Activated naive CD8-positive, alpha-beta T cell treated with anti-CD3 and anti-CD28 coated beads, Interleukin-2, amount 10 ng/mL, durations not matched to agents 7 days and 5 days (primary cell): ENCODE measurements around the gene USP7. TPM values are rescaled to one million over a fixed set of nuclear protein-coding genes. Genes with fewer than 3 reads are reported as not detected.

Experiments used
- ATAC-seq: fragments of 150-1000 bp; cut with Tn5 transposase; one replicate; pipeline ENCODE4 v1.10.0; 2021; ENCODE audit warnings: low read depth, moderate library complexity
- POLR2A ChIA-PET: fragments of 350-600 bp; sonication (Branson Sonifier 250); formaldehyde crosslinking; loops from one replicate; lab custom pipeline; 2021; ENCODE audit warnings: antibody characterized with exemption; lab: Charles Lee
- DNase-seq: peaks from one replicate; pipeline ENCODE4 v3.0.0; 2021
- H3K27ac Mint-ChIP-seq: one replicate; pipeline ENCODE4 v1.8.0; 2022; ENCODE audit warnings: mild to moderate bottlenecking, mixed read lengths
- H3K27me3 Mint-ChIP-seq: one replicate; pipeline ENCODE4 v1.8.0; 2022; ENCODE audit warnings: mild to moderate bottlenecking, moderate library complexity, mixed read lengths
- H3K36me3 Mint-ChIP-seq: one replicate; pipeline ENCODE4 v1.8.0; 2021; ENCODE audit warnings: mild to moderate bottlenecking, mixed read lengths
- H3K4me1 Mint-ChIP-seq: one replicate; pipeline ENCODE4 v1.8.0; 2021; ENCODE audit warnings: mixed read lengths
- H3K4me3 Mint-ChIP-seq: one replicate; pipeline ENCODE4 v1.8.0; 2022; ENCODE audit warnings: mild to moderate bottlenecking, moderate library complexity, mixed read lengths
- H3K9me3 Mint-ChIP-seq: one replicate; pipeline ENCODE4 v1.8.0; 2021; ENCODE audit warnings: mixed read lengths
- total RNA-seq, 2 experiments: library from RNA; stranded (reverse); gene quantifications; one replicate each; pipeline ENCODE4 v1.2.3, GENCODE V29; 2021

The USP7 gene
- total RNA-seq, 2 experiments from 2014 or later = 153 to 162 TPM

- H3K36me3 Mint-ChIP-seq = peaks cover 2% of the 10 kb centered on the region
- POLR2A ChIA-PET = no interaction called here
- H3K27me3 Mint-ChIP-seq = no peaks in the 10 kb centered on the region
- H3K4me3 Mint-ChIP-seq = peak overlapping the region; percentile 47
- DNase-seq = no peak
- H3K9me3 Mint-ChIP-seq = no peaks in the 10 kb centered on the region
- peaks cover 64% of the 10 kb centered on the region for H3K4me1 Mint-ChIP-seq
- H3K27ac Mint-ChIP-seq = peak overlapping the region; percentile 23
- ATAC-seq = peak; percentile 60
These were observed 19.5 kb downstream of the USP7 start for GRCh38 chr16:8943966-8944759.

GRCh38 chr16:8943001-8943763, 20.5 kb downstream of the USP7 start:
- H3K27ac Mint-ChIP-seq = no peak overlapping the region
- H3K27me3 Mint-ChIP-seq = no peaks in the 10 kb centered on the region
- DNase-seq (no peak), ATAC-seq (no peak)
- POLR2A ChIA-PET = interaction anchor here (0.5 kb wide), 1 partner anchor 154 kb away, joined by 7 read pairs; no protein-coding TSS in a partner anchor
- no peak overlapping the region for H3K4me3 Mint-ChIP-seq
- peaks cover 61% of the 10 kb centered on the region for H3K4me1 Mint-ChIP-seq
- peaks cover 2% of the 10 kb centered on the region for H3K36me3 Mint-ChIP-seq
- H3K9me3 Mint-ChIP-seq = no peaks in the 10 kb centered on the region

GRCh38 chr16:8941718-8942344, 21.9 kb downstream of the USP7 start:
- peaks cover 60% of the 10 kb centered on the region for H3K4me1 Mint-ChIP-seq
- no peak overlapping the region for H3K4me3 Mint-ChIP-seq
- DNase-seq (no peak), ATAC-seq (no peak)
- no peaks in the 10 kb centered on the region for H3K27me3 Mint-ChIP-seq
- POLR2A ChIA-PET = no interaction called here
- no peak overlapping the region for H3K27ac Mint-ChIP-seq
- H3K9me3 Mint-ChIP-seq = no peaks in the 10 kb centered on the region
- peaks cover 2% of the 10 kb centered on the region for H3K36me3 Mint-ChIP-seq

GRCh38 chr16:8937803-8938202, 25.9 kb downstream of the USP7 start:
- Mint-ChIP-seq H3K4me3 (no peak overlapping the region), H3K4me1 (peaks cover 43% of the 10 kb centered on the region), H3K9me3 (no peaks in the 10 kb centered on the region), H3K36me3 (peaks cover 2% of the 10 kb centered on the region), H3K27ac (no peak overlapping the region), H3K27me3 (no peaks in the 10 kb centered on the region)
- DNase-seq = no peak
- POLR2A ChIA-PET = no interaction called here
- ATAC-seq = no peak

- Mint-ChIP-seq H3K36me3 (no peaks in the 10 kb centered on the region), H3K4me1 (peaks cover 40% of the 10 kb centered on the region), H3K27ac (no peak overlapping the region), H3K4me3 (no peak overlapping the region), H3K27me3 (no peaks in the 10 kb centered on the region), H3K9me3 (no peaks in the 10 kb centered on the region)
- DNase-seq = peak; percentile 70
- POLR2A ChIA-PET = interaction anchor here (0.6 to 1.0 kb wide), 3 partner anchors 27 to 205 kb away, joined by 3 to 5 read pairs (median 3); partner anchors contain the start of gene USP7
- peak; percentile 100 for ATAC-seq
These were observed 27.3 kb downstream of the USP7 start for GRCh38 chr16:8936421-8936820.

GRCh38 chr16:8935989-8936388, 27.7 kb downstream of the USP7 start:
- Mint-ChIP-seq H3K27me3 (no peaks in the 10 kb centered on the region), H3K36me3 (no peaks in the 10 kb centered on the region), H3K9me3 (no peaks in the 10 kb centered on the region), H3K27ac (no peak overlapping the region), H3K4me3 (no peak overlapping the region), H3K4me1 (peaks cover 41% of the 10 kb centered on the region)
- ATAC-seq (peak; percentile 8), DNase-seq (no peak)
- POLR2A ChIA-PET = interaction anchor here (1.0 kb wide), 1 partner anchor 205 kb away, joined by 5 read pairs; no protein-coding TSS in a partner anchor

GRCh38 chr16:8934601-8935000, 29.1 kb downstream of the USP7 start:
- no peaks in the 10 kb centered on the region for H3K27me3 Mint-ChIP-seq
- H3K27ac Mint-ChIP-seq = no peak overlapping the region
- DNase-seq (no peak), ATAC-seq (no peak)
- POLR2A ChIA-PET = no interaction called here
- peaks cover 2% of the 10 kb centered on the region for H3K36me3 Mint-ChIP-seq
- no peaks in the 10 kb centered on the region for H3K9me3 Mint-ChIP-seq
- H3K4me1 Mint-ChIP-seq = peaks cover 38% of the 10 kb centered on the region
- no peak overlapping the region for H3K4me3 Mint-ChIP-seq

GRCh38 chr16:8931859-8932258, 31.8 kb downstream of the USP7 start:
- POLR2A ChIA-PET = no interaction called here
- no peaks in the 10 kb centered on the region for H3K9me3 Mint-ChIP-seq
- H3K4me1 Mint-ChIP-seq = peaks cover 27% of the 10 kb centered on the region
- H3K4me3 Mint-ChIP-seq = no peak overlapping the region
- ATAC-seq = no peak
- peaks cover 20% of the 10 kb centered on the region for H3K36me3 Mint-ChIP-seq
- no peak overlapping the region for H3K27ac Mint-ChIP-seq
- DNase-seq = peak; percentile 47
- no peaks in the 10 kb centered on the region for H3K27me3 Mint-ChIP-seq

GRCh38 chr16:8929086-8929748, 34.5 kb downstream of the USP7 start:
- POLR2A ChIA-PET = no interaction called here
- Mint-ChIP-seq H3K4me1 (peaks cover 21% of the 10 kb centered on the region), H3K27me3 (no peaks in the 10 kb centered on the region), H3K9me3 (no peaks in the 10 kb centered on the region), H3K36me3 (peaks cover 24% of the 10 kb centered on the region), H3K4me3 (no peak overlapping the region), H3K27ac (no peak overlapping the region)
- ATAC-seq (no peak), DNase-seq (no peak)

DNA sequence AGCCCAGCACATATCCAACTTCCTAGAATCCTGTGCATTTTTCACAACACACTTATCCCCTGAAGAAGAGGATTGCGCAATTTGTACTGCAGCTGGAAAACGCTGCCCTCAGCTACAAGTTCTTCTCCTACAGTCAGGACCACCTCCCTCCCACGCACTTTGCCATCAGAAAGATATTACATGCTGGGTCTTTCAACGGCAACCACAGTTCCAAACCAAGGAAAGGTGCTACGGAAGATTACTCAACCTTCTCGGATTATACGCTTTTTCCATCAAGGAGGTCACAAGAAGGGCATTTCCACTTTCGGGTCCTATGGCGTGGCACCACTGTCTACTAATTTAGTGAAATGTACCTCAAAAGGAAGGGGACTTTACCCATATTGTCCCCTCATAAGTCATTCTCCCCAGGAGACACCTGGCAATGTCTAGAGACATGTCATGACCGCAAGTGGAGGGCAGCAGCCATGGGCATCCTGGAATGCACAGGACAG, 35.2 kb downstream of the USP7 start:
- no peak overlapping the region for H3K4me3 Mint-ChIP-seq
- POLR2A ChIA-PET = no interaction called here
- no peaks in the 10 kb centered on the region for H3K27me3 Mint-ChIP-seq
- DNase-seq (no peak), ATAC-seq (no peak)
- H3K27ac Mint-ChIP-seq = no peak overlapping the region
- H3K4me1 Mint-ChIP-seq = peaks cover 22% of the 10 kb centered on the region
- peaks cover 24% of the 10 kb centered on the region for H3K36me3 Mint-ChIP-seq
- H3K9me3 Mint-ChIP-seq = no peaks in the 10 kb centered on the region

DNA sequence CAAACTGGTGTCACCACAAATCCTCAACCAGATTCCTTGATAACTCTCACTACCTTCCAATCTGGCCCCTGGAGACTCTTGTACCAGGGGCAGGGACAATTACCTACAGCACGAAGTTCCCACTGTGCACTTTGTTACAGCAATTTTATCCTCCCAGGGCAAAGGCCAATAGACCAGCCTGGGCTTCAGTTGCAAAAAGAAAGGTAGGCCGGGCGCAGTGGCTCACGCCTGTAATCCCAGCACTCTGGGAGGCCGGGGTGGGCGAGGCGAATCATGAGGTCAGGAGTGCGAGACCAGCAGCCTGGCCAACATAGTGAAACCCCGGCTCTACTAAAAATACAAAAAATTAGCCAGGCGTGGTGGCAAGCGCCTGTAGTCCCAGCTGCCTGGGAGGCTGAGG, 36.9 kb downstream of the USP7 start:
- Mint-ChIP-seq H3K27ac (no peak overlapping the region), H3K36me3 (peaks cover 27% of the 10 kb centered on the region), H3K9me3 (no peaks in the 10 kb centered on the region), H3K27me3 (no peaks in the 10 kb centered on the region), H3K4me3 (no peak overlapping the region), H3K4me1 (peaks cover 20% of the 10 kb centered on the region)
- POLR2A ChIA-PET = no interaction called here
- DNase-seq (no peak), ATAC-seq (no peak)

GRCh38 chr16:8925455-8925854, 38.3 kb downstream of the USP7 start:
- POLR2A ChIA-PET = no interaction called here
- no peaks in the 10 kb centered on the region for H3K27me3 Mint-ChIP-seq
- H3K4me3 Mint-ChIP-seq = no peak overlapping the region
- no peak for DNase-seq
- ATAC-seq = no peak
- H3K36me3 Mint-ChIP-seq = peaks cover 37% of the 10 kb centered on the region
- H3K9me3 Mint-ChIP-seq = no peaks in the 10 kb centered on the region
- no peak overlapping the region for H3K27ac Mint-ChIP-seq
- H3K4me1 Mint-ChIP-seq = peaks cover 28% of the 10 kb centered on the region

GRCh38 chr16:8924214-8924613, 39.5 kb downstream of the USP7 start:
- Mint-ChIP-seq H3K36me3 (peaks cover 38% of the 10 kb centered on the region), H3K9me3 (no peaks in the 10 kb centered on the region), H3K4me3 (no peak overlapping the region), H3K27me3 (no peaks in the 10 kb centered on the region), H3K27ac (peak overlapping the region; percentile 80), H3K4me1 (peaks cover 37% of the 10 kb centered on the region)
- POLR2A ChIA-PET = no interaction called here
- DNase-seq = no peak
- no peak for ATAC-seq
